HepG2 (cell line): ENCODE data around the gene ZPLD1.

Source experiments
- ARNT ChIP-seq: fragments of 450-650 bp; IDR thresholded peaks from 2 replicates; pipeline ENCODE4 v1.6.1; 2017
- CTCF ChIP-seq: sonication (generic); formaldehyde crosslinking; IDR thresholded peaks from 2 replicates; pipeline ENCODE4 v1.5.0; 2020; ENCODE audit warnings: mild to moderate bottlenecking, missing genetic modification reagents, moderate library complexity
- FOXJ3 ChIP-seq: sonication (generic); formaldehyde crosslinking; IDR thresholded peaks from 2 replicates; pipeline ENCODE4 v1.4.0; 2020; ENCODE audit warnings: missing genetic modification reagents, mild to moderate bottlenecking, borderline replicate concordance
- FOXP1 ChIP-seq, 2 experiments: fragments of 450-650 bp in 1 of 2; IDR thresholded peaks; 2 replicates each; pipeline ENCODE4 v1.6.1; 2017 to 2018; ENCODE audit warnings: antibody characterized with exemption in 1 of 2
- HNRNPUL1 ChIP-seq: fragments of 200-400 bp; formaldehyde crosslinking; IDR thresholded peaks from 2 replicates; pipeline ENCODE4 v1.6.1; 2017; ENCODE audit warnings: low read depth, mild to moderate bottlenecking, low read length, moderate library complexity
- HOXA7 ChIP-seq: sonication (generic); formaldehyde crosslinking; IDR thresholded peaks from 2 replicates; pipeline ENCODE4 v1.8.1; 2022; ENCODE audit warnings: mild to moderate bottlenecking, missing genetic modification reagents, moderate library complexity
- KDM6A ChIP-seq: IDR thresholded peaks from 2 replicates; pipeline ENCODE4 v1.6.1; 2016; ENCODE audit warnings: low read depth
- TAF1 ChIP-seq: sonication (generic); formaldehyde crosslinking; IDR thresholded peaks from 2 replicates; pipeline ENCODE4 v1.4.0; 2020; ENCODE audit warnings: missing genetic modification reagents

- TF ChIP-seq HOXA7 (no peak), FOXJ3 (CRISPR knock-in tag) (no peak), CTCF (CRISPR knock-in tag) (no peak), ARNT (no peak), KDM6A (CRISPR knock-in tag) (no peak), HNRNPUL1 (no peak), TAF1 (CRISPR knock-in tag) (no peak), FOXP1 (IDR thresholded peaks at IDR 0.05) (no peak), FOXP1 (CRISPR knock-in tag; IDR thresholded peaks at IDR 0.05) (no peak)
These were observed 62.8 kb downstream of the ZPLD1 start for GRCh38 chr3:102497571-102497970.
